K562 (cell line): Measurements from ENCODE around the gene ARMC12. TPM values are rescaled to one million over a fixed set of nuclear protein-coding genes. Genes with fewer than 3 reads are reported as not detected.

Experiments
- ARHGAP35 ChIP-seq: fragments of 450-650 bp; IDR thresholded peaks from 2 replicates; pipeline ENCODE4 v1.6.1; 2018; ENCODE audit not compliant: partially characterized antibody
- BMI1 ChIP-seq: fragments of 150-350 bp; IDR thresholded peaks from 2 replicates; pipeline ENCODE4 v1.6.1; 2014; ENCODE audit warnings: low read length
- BRF1 ChIP-seq: IDR thresholded peaks from 3 replicates; pipeline ENCODE4 v1.6.1; 2011; ENCODE audit warnings: borderline replicate concordance, mild to moderate bottlenecking; ENCODE audit not compliant: insufficient read length; ENCODE audit errors: extremely low read depth
- CBX5 ChIP-seq: IDR thresholded peaks from 2 replicates; pipeline ENCODE4 v1.6.1; 2014; ENCODE audit warnings: low read depth, borderline replicate concordance
- FOXJ2 ChIP-seq: fragments of 200-800 bp; sonication (Bioruptor generic); IDR thresholded peaks from 2 replicates; pipeline ENCODE4 v1.6.1; 2016; ENCODE audit warnings: missing genetic modification characterization, missing compliant biosample characterization
- MXI1 ChIP-seq: IDR thresholded peaks from 2 replicates; pipeline ENCODE4 v1.6.1; 2011; ENCODE audit warnings: low read depth, mild to moderate bottlenecking, improper control_type of control experiment, low read length
- MYNN ChIP-seq, 2 experiments: sonication (generic); formaldehyde crosslinking in 1 of 2; IDR thresholded peaks; 2 replicates each; pipeline versions ENCODE4 v1.5.0 to v1.6.1; 2016 to 2020; ENCODE audit warnings: antibody characterized with exemption in 1 of 2, missing genetic modification reagents in 1 of 2
- PKNOX1 ChIP-seq: fragments of 450-650 bp; IDR thresholded peaks from 2 replicates; pipeline ENCODE4 v1.6.1; 2016
- RBM17 ChIP-seq: fragments of 200-400 bp; formaldehyde crosslinking; IDR thresholded peaks from 2 replicates; pipeline ENCODE4 v1.6.1; 2017; ENCODE audit warnings: low read depth, mild to moderate bottlenecking, low read length, borderline replicate concordance
- REST ChIP-seq, 2 experiments: fragments of 450-650 bp; formaldehyde crosslinking in 1 of 2; IDR thresholded peaks; 2 replicates each; pipeline versions ENCODE4 v1.4.0 to v1.6.1; 2014 to 2020; ENCODE audit warnings: mild to moderate bottlenecking in 2 of 2, borderline replicate concordance in 1 of 2, low read depth in 1 of 2
- RFX5 ChIP-seq: IDR thresholded peaks from 2 replicates; pipeline ENCODE4 v1.6.1; 2011; ENCODE audit warnings: low read depth, mild to moderate bottlenecking, improper control_type of control experiment, low read length
- SMAD4 ChIP-seq: fragments of 250-450 bp; sonication (Bioruptor Pico); conservative IDR thresholded peaks from 2 replicates; pipeline ENCODE4 v1.8.0; 2021; ENCODE audit warnings: inconsistent platforms, mild to moderate bottlenecking, moderate library complexity
- SOX6 ChIP-seq: fragments of 450-650 bp; IDR thresholded peaks from 2 replicates; pipeline ENCODE4 v1.6.1; 2014; ENCODE audit warnings: mild to moderate bottlenecking
- ZC3H8 ChIP-seq: fragments of 450-650 bp; IDR thresholded peaks from 2 replicates; pipeline ENCODE4 v1.6.1; 2017
- ZNF124 ChIP-seq: sonication (generic); formaldehyde crosslinking; IDR thresholded peaks from 2 replicates; pipeline ENCODE4 v1.8.1; 2022; ENCODE audit warnings: missing genetic modification reagents
- ZNF24 ChIP-seq: fragments of 450-650 bp; IDR thresholded peaks from 2 replicates; pipeline ENCODE4 v1.6.1; 2016
- polyA plus RNA-seq, 8 experiments: library from polyadenylated mRNA; depleted of rRNA in 4 of 8; stranded (reverse) in 5 of 8; unstranded in 3 of 8; fragments of >200 nt; fragmentation: Nextera tagmentation in 2 of 8; fragmentation: Illumina TruSeq in 1 of 8; extraction: Ambion mirVana in 2 of 8; extraction: Trizol in 1 of 8; gene quantifications; 2 replicates each; pipeline versions ENCODE4 v1.2.1 to v1.2.3, GENCODE V29; 2011 to 2014; ENCODE audit warnings: inconsistent platforms in 1 of 8, missing spikeins in 1 of 8
- total RNA-seq, 7 experiments: library from RNA; depleted of rRNA in 6 of 7; stranded (reverse); fragments of >200 nt in 6 of 7; fragmentation: Illumina TruSeq in 2 of 7; extraction: Trizol in 2 of 7; gene quantifications; 2 replicates each; pipeline versions ENCODE4 v1.2.1 to v1.2.3, GENCODE V29; 2011 to 2021; ENCODE audit warnings: low replicate concordance in 1 of 7
- TF ChIP-seq, protein P1 (sequence below): fragments of 200-800 bp; sonication (Bioruptor generic); IDR thresholded peaks from 2 replicates; pipeline ENCODE4 v1.6.1; 2017; ENCODE audit warnings: missing genetic modification characterization, missing compliant biosample characterization
- TF ChIP-seq, protein P2 (sequence below): fragments of 250-450 bp; sonication (Bioruptor Pico); IDR thresholded peaks from 2 replicates; pipeline ENCODE4 v1.8.0; 2022; ENCODE audit warnings: moderate library complexity, mild to moderate bottlenecking, inconsistent platforms

Gene ARMC12
- total and polyA plus RNA-seq, 9 of the 15 experiments (the other 6 are each of a cell fraction or from before 2014, with no cell fraction given): 0.09 to 0.58 (median 0.31) TPM; not detected in 3

- TF ChIP-seq MXI1 (no peak), CBX5 (no peak), ZNF124 (CRISPR knock-in tag) (no peak), SOX6 (no peak), FOXJ2 (no peak), BRF1 (no peak), ARHGAP35 (no peak), ZC3H8 (no peak), RBM17 (no peak), RFX5 (no peak), REST (IDR thresholded peaks at IDR 0.05; ENCODE audit: borderline replicate concordance) (no peak), REST (CRISPR knock-in tag; IDR thresholded peaks at IDR 0.05; ENCODE audit: low read depth) (no peak), BMI1 (0 out of 2 replicates have a peak, but pooled peaks have one; percentile 38), ZNF24 (no peak), PKNOX1 (no peak), SMAD4 (CRISPR knock-in tag) (no peak), MYNN (IDR thresholded peaks at IDR 0.05) (no peak), MYNN (CRISPR knock-in tag; IDR thresholded peaks at IDR 0.05) (no peak)
- TF ChIP-seq, protein P1, sequence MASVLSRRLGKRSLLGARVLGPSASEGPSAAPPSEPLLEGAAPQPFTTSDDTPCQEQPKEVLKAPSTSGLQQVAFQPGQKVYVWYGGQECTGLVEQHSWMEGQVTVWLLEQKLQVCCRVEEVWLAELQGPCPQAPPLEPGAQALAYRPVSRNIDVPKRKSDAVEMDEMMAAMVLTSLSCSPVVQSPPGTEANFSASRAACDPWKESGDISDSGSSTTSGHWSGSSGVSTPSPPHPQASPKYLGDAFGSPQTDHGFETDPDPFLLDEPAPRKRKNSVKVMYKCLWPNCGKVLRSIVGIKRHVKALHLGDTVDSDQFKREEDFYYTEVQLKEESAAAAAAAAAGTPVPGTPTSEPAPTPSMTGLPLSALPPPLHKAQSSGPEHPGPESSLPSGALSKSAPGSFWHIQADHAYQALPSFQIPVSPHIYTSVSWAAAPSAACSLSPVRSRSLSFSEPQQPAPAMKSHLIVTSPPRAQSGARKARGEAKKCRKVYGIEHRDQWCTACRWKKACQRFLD: no peak
- TF ChIP-seq, protein P2, sequence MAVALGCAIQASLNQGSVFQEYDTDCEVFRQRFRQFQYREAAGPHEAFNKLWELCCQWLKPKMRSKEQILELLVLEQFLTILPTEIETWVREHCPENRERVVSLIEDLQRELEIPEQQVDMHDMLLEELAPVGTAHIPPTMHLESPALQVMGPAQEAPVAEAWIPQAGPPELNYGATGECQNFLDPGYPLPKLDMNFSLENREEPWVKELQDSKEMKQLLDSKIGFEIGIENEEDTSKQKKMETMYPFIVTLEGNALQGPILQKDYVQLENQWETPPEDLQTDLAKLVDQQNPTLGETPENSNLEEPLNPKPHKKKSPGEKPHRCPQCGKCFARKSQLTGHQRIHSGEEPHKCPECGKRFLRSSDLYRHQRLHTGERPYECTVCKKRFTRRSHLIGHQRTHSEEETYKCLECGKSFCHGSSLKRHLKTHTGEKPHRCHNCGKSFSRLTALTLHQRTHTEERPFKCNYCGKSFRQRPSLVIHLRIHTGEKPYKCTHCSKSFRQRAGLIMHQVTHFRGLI (CRISPR knock-in tag): no peak
These were observed 5.5 kb upstream of the ARMC12 start (continued) for GRCh38 chr6:35731414-35731735.
